GM21515 (cell line): ENCODE measurements around the gene FAM120B.
"Not testable (repeated sequence)": the region's sequence is repeated elsewhere in the genome, so short reads cannot be mapped to it uniquely, and the experiment has no call there.

Experiments used
- ATAC-seq: cut with Tn5 transposase; IDR thresholded peaks from one replicate; pipeline ENCODE4 v1.9.1; 2021; ENCODE audit not compliant: unreplicated experiment

FAM120B gene

GRCh38 chr6:170375661-170376060 is 69.1 kb downstream of the FAM120B start:
- ATAC-seq = no peak

GRCh38 chr6:170376386-170377043 is 70.0 kb downstream of the FAM120B start:
- no peak for ATAC-seq

- ATAC-seq = no peak
Observed at GRCh38 chr6:170378502-170378901, 71.9 kb downstream of the FAM120B start.

- no peak for ATAC-seq
Observed at GRCh38 chr6:170381562-170381961, 75.0 kb downstream of the FAM120B start.

- no peak for ATAC-seq
Observed at GRCh38 chr6:170383466-170384035, 77.0 kb downstream of the FAM120B start.

- ATAC-seq = no peak
Observed at GRCh38 chr6:170385506-170385905, 78.9 kb downstream of the FAM120B start.

- no peak for ATAC-seq
Observed at GRCh38 chr6:170388113-170388512, 81.6 kb downstream of the FAM120B start.

GRCh38 chr6:170393033-170393432 is 86.5 kb downstream of the FAM120B start:
- ATAC-seq = no peak

GRCh38 chr6:170393807-170394399 is 87.3 kb downstream of the FAM120B start:
- no peak for ATAC-seq

- no peak for ATAC-seq
Observed at GRCh38 chr6:170394980-170395379, 88.4 kb downstream of the FAM120B start.

- not testable (repeated sequence) for ATAC-seq
Observed at GRCh38 chr6:170398743-170399369, 92.3 kb downstream of the FAM120B start.

GRCh38 chr6:170399955-170400558 is 93.5 kb downstream of the FAM120B start:
- not testable (repeated sequence) for ATAC-seq

- ATAC-seq = no peak
Observed at GRCh38 chr6:170402318-170403040, 95.9 kb downstream of the FAM120B start.

- ATAC-seq = no peak
Observed at GRCh38 chr6:170403451-170403850, 96.9 kb downstream of the FAM120B start.

- ATAC-seq = no peak
Observed at GRCh38 chr6:170404036-170404435, 97.5 kb downstream of the FAM120B start.

- no peak for ATAC-seq
Observed at GRCh38 chr6:170404697-170405096, 98.1 kb downstream of the FAM120B start.

GRCh38 chr6:170405311-170405975 is 98.9 kb downstream of the FAM120B start:
- no peak for ATAC-seq

GRCh38 chr6:170407200-170407599 is 100.6 kb downstream of the FAM120B start:
- ATAC-seq = no peak

- no peak for ATAC-seq
Observed at GRCh38 chr6:170407932-170408331, 101.4 kb downstream of the FAM120B start.

GRCh38 chr6:170409746-170410145 is 103.2 kb downstream of the FAM120B start:
- not testable (repeated sequence) for ATAC-seq
